Liver (tissue), 3 donors: ENCODE data around the gene CCDC120.

Experiments used
- FOXA1 ChIP-seq: IDR thresholded peaks from 2 replicates; pipeline ENCODE4 v1.6.1; 2016; ENCODE audit warnings: antibody characterized with exemption
- GABPA ChIP-seq, 2 donors: IDR thresholded peaks in 1 of 2; conservative IDR thresholded peaks in 1 of 2; 2 replicates each; pipeline ENCODE4 v1.6.1; 2016; ENCODE audit warnings: antibody characterized with exemption in 2 of 2, mild to moderate bottlenecking in 1 of 2, moderate library complexity in 1 of 2
- HNF4A ChIP-seq, 2 donors: conservative IDR thresholded peaks; 2 replicates each; pipeline ENCODE4 v1.6.1; 2016; ENCODE audit warnings: antibody characterized with exemption in 2 of 2, mild to moderate bottlenecking in 2 of 2
- JUND ChIP-seq, 2 donors: IDR thresholded peaks; 2 replicates each; pipeline ENCODE4 v1.6.1; 2016; ENCODE audit warnings: antibody characterized with exemption in 2 of 2
- RAD21 ChIP-seq, 2 donors: IDR thresholded peaks; 2 replicates each; pipeline ENCODE4 v1.6.1; 2016; ENCODE audit warnings: antibody characterized with exemption in 2 of 2, mild to moderate bottlenecking in 2 of 2
- RXRA ChIP-seq, 2 donors: IDR thresholded peaks; 2 replicates each; pipeline ENCODE4 v1.6.1; 2017 to 2018; ENCODE audit warnings: antibody characterized with exemption in 2 of 2, mild to moderate bottlenecking in 1 of 2
- TAF1 ChIP-seq: conservative IDR thresholded peaks from 2 replicates; pipeline ENCODE4 v1.6.1; 2016; ENCODE audit warnings: antibody characterized with exemption, mild to moderate bottlenecking
- YY1 ChIP-seq: IDR thresholded peaks from 2 replicates; pipeline ENCODE4 v1.6.1; 2016; ENCODE audit warnings: antibody characterized with exemption, mild to moderate bottlenecking
- TF ChIP-seq, protein P1 (sequence below): fragments of 150-350 bp; IDR thresholded peaks from 2 replicates; pipeline ENCODE4 v1.5.1; 2017; ENCODE audit warnings: improper control_type of control experiment, low read depth, low read length; ENCODE audit not compliant: missing input control
- TF ChIP-seq, protein P2 (sequence below): IDR thresholded peaks from 2 replicates; pipeline ENCODE4 v1.6.1; 2016; ENCODE audit warnings: antibody characterized with exemption
- TF ChIP-seq, protein P3 (sequence below): IDR thresholded peaks from 2 replicates; pipeline ENCODE4 v1.6.1; 2016; ENCODE audit warnings: antibody characterized with exemption
- TF ChIP-seq, protein P4 (sequence below): IDR thresholded peaks from 2 replicates; pipeline ENCODE4 v1.6.1; 2016; ENCODE audit warnings: antibody characterized with exemption
- TF ChIP-seq, protein P5 (sequence below): IDR thresholded peaks from 2 replicates; pipeline ENCODE4 v1.6.1; 2016; ENCODE audit warnings: antibody characterized with exemption, mild to moderate bottlenecking
- donor health status: healthy.
- donor health status: healthy.

DNA sequence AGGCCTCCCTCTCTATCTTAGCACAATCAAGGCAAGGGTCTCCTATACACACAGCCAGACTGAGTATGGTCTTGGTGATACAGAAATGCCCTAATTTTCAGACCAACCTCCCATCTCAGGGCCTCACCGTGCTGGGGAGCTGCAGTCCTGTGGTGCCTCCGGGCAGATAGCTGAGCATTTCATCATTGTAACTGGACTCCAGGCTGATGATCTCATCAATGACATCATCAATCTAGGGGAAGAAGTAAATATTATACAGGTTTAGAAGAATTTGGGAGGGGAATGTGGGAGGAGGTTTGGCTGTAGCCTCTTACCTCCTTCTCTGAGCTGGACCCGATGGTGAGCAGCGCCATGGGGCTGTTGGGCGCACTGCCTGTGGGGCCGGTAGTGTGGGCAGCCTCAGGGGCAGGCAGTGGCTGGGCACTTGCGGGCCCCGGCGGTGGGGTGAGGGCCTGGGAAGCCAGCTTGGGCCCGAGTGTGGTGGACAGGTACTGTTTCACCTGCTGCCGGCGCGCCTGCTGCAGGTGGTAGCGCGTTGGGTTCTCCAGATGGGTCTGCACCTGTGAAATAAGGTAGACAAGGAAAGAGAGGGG lies 20.8 kb upstream of the CCDC120 start:
- TF ChIP-seq TAF1 (no peak), JUND (IDR thresholded peaks at IDR 0.05) (no peak), RXRA (IDR thresholded peaks at IDR 0.05) (no peak), YY1 (no peak), GABPA (IDR thresholded peaks at IDR 0.05 in 1 of 2, conservative IDR thresholded peaks at IDR 0.05 in 1 of 2) (no peak), RAD21 (IDR thresholded peaks at IDR 0.05) (no peak), FOXA1 (no peak), HNF4A (conservative IDR thresholded peaks at IDR 0.05) (no peak)
- TF ChIP-seq, protein P1, sequence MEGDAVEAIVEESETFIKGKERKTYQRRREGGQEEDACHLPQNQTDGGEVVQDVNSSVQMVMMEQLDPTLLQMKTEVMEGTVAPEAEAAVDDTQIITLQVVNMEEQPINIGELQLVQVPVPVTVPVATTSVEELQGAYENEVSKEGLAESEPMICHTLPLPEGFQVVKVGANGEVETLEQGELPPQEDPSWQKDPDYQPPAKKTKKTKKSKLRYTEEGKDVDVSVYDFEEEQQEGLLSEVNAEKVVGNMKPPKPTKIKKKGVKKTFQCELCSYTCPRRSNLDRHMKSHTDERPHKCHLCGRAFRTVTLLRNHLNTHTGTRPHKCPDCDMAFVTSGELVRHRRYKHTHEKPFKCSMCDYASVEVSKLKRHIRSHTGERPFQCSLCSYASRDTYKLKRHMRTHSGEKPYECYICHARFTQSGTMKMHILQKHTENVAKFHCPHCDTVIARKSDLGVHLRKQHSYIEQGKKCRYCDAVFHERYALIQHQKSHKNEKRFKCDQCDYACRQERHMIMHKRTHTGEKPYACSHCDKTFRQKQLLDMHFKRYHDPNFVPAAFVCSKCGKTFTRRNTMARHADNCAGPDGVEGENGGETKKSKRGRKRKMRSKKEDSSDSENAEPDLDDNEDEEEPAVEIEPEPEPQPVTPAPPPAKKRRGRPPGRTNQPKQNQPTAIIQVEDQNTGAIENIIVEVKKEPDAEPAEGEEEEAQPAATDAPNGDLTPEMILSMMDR = no peak
- TF ChIP-seq, protein P2, sequence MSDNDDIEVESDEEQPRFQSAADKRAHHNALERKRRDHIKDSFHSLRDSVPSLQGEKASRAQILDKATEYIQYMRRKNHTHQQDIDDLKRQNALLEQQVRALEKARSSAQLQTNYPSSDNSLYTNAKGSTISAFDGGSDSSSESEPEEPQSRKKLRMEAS = no peak
- TF ChIP-seq, protein P3, sequence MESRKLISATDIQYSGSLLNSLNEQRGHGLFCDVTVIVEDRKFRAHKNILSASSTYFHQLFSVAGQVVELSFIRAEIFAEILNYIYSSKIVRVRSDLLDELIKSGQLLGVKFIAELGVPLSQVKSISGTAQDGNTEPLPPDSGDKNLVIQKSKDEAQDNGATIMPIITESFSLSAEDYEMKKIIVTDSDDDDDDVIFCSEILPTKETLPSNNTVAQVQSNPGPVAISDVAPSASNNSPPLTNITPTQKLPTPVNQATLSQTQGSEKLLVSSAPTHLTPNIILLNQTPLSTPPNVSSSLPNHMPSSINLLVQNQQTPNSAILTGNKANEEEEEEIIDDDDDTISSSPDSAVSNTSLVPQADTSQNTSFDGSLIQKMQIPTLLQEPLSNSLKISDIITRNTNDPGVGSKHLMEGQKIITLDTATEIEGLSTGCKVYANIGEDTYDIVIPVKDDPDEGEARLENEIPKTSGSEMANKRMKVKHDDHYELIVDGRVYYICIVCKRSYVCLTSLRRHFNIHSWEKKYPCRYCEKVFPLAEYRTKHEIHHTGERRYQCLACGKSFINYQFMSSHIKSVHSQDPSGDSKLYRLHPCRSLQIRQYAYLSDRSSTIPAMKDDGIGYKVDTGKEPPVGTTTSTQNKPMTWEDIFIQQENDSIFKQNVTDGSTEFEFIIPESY = no peak
- TF ChIP-seq, protein P4, sequence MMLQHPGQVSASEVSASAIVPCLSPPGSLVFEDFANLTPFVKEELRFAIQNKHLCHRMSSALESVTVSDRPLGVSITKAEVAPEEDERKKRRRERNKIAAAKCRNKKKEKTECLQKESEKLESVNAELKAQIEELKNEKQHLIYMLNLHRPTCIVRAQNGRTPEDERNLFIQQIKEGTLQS = no peak
- TF ChIP-seq, protein P5, sequence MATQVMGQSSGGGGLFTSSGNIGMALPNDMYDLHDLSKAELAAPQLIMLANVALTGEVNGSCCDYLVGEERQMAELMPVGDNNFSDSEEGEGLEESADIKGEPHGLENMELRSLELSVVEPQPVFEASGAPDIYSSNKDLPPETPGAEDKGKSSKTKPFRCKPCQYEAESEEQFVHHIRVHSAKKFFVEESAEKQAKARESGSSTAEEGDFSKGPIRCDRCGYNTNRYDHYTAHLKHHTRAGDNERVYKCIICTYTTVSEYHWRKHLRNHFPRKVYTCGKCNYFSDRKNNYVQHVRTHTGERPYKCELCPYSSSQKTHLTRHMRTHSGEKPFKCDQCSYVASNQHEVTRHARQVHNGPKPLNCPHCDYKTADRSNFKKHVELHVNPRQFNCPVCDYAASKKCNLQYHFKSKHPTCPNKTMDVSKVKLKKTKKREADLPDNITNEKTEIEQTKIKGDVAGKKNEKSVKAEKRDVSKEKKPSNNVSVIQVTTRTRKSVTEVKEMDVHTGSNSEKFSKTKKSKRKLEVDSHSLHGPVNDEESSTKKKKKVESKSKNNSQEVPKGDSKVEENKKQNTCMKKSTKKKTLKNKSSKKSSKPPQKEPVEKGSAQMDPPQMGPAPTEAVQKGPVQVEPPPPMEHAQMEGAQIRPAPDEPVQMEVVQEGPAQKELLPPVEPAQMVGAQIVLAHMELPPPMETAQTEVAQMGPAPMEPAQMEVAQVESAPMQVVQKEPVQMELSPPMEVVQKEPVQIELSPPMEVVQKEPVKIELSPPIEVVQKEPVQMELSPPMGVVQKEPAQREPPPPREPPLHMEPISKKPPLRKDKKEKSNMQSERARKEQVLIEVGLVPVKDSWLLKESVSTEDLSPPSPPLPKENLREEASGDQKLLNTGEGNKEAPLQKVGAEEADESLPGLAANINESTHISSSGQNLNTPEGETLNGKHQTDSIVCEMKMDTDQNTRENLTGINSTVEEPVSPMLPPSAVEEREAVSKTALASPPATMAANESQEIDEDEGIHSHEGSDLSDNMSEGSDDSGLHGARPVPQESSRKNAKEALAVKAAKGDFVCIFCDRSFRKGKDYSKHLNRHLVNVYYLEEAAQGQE = no peak
